Glomerular visceral epithelial cell (primary cell): ENCODE data around the gene HHATL.

Experiments
- DNase-seq: peaks from one replicate; pipeline ENCODE4 v3.0.0-alpha.2; 2016; ENCODE audit errors: extremely low spot score

Gene HHATL

DNA sequence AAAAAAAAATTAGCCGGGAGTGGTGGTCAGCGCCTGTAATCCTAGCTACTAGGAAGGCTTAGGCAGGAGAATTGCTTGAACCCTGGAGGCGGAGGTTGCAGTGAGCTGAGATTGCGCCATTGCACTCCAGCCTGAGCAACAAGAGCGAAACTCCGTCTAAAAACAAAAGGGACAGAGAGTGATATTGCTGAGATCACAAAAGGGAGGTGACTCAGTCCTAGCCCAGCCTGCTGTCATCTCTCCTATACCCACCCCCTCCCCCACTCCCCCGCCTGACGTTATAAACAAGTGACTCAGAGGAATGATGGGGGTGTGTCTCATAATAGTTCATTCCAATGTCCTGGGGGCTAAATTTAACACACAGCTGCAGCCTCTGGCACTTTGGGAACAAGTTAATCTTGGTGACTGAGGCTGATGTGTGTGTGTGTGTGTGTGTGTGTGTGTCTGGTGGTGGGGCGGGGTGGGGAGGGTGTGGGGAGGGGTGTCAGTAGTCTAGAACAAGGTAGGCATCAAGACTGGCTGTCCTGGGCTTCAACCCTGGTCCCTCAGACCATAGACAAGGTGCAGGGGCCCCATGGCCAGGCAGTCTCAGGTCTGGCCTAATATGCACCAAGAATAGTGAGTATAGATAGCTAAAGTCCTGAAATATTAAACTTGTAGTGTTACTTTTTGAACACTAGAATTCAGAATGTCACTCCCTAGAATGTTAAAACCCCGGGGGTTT lies 18.6 kb downstream of the HHATL start:
- DNase-seq, result peak; percentile 80

DNA sequence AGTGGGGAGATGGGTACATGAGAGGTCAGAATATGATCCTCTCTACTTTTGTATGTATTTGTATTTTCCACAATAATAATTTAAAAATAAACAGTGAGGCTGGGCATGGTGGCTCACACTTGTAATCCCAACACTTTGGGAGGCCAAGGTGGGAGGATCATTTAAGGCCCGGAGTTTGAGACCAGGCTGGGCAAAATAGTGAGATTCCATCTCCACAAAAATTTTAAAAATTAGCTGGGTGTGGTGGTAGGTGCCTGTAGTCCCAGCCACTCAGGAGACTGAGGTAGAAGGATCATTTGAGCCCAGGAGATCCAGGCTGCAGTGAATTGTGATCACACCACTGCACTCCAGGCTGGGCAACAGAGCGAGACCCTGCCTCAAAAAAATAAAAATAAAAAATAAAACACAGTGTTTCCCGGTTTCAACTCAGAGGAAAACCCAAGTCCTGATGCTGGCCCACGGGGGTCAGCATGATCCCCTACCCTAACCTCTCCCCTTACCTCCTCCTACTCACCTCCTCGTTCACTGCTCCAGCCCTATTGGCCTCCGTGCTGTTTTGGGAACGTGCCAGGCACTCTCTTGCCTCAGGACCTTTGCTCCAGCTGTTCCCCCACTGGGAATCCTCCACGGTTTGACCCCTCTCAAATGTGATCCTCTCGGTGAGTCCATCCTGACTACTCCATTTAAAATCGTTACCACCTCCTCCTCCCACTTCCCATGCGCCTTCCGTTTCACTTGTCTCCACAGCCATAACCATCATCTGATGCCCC lies 20.1 kb downstream of the HHATL start:
- DNase-seq, result no peak

DNA sequence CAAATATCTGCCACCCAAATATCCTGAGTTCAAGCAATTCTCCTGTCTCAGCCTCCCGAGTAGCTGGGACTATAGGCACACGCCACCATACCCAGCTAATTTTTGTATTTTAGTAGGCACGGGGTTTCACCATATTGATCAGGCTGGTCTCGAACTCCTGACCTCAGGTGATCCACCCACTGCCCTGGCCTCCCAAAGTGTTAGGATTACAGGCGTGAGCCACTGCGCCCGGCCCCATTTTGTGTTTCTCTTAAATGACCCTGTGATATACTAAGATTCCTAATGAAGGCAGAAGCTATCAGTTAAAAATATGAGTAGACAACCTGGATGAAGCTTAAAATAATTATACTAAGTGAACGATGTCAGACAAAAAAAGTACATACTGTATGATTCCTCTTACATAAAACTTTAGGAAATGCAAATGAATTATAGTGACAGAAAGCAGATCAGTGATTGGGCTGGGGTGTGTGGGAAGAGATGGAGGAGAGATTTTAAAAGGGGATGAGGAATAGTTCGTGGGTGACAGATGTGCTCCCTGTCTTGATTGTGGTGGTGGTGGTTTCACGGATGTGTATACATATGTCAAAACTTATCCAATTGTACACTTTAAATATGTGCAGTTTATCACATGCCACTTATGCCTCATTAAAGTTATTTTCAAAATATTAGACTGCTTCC lies 21.1 kb downstream of the HHATL start:
- DNase-seq, result no peak

DNA sequence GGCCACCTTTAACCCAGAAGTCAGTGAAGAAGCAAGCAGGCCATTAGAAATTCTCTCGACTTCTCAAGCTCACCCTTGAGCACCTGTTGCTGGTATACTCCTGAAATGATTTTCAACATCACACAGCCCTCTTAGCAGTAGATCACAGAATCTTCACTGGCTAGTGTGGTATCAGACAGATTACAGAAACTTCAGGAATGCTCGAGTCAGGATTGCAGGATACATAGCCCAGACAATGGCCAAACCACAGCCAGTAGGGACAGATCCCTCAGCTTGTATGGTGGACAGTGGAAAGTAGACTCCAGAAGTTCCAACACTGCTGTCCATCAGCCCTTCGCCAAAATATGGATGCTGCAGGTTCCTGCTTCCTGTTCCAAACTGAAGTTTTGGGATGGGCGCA lies 21.8 kb downstream of the HHATL start:
- DNase-seq, result no peak

DNA sequence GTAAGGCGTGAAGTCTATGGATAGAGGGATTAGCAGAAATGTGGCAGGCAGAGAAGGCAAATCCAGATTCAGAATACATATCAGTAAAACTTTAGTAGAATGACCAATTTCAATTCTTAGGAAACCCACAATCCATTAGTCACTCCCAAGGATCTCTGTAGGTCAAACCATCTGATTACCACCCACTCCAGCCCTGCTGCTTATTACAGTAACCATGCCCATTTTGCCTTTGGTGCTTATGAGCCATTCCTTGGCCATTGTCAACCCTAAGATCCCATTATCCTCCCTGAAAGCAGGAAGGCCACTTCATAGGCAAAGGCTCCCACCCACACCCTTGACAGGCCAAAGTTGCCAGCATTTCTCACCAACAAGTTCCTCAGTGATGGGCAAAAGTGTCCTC lies 22.3 kb downstream of the HHATL start:
- no peak for DNase-seq

DNA sequence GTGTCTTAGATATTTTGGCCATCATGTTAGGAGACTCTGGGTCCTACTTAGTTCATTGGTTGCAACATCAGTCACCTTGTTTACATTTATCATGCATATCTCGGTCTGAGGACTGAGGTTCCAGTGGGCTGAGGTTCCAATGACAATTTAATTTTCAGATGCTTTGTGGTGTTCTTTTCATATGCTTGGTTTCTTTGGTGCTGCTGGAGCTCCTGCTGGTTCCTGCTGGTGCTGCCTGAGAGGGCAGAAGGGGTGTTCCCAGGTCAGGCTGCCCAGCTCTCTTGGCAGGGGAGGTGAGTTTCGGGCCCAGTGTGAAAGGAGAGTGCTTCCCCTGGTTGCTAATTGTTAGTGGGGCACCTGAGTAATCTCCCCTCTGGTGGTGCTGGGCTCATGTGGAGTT lies 24.2 kb downstream of the HHATL start:
- DNase-seq, result no peak

DNA sequence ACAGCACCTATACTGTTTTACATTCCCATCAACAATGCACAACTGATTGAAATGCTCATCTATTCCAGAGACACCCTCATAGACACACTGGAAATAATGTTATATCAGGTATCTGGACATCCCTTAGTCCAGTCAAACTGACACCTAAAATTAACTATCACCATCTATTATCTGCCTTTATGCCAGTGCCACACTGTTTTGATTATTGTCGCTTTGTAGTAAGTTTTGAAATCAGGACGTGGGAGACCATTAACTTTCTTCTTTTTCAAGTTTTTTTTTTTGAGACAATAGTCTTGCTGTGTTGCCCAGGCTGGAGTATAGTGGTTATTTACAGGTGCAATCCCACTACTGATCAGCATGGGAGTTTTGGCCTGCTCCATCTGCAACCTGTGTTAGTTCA lies 26.7 kb downstream of the HHATL start:
- DNase-seq, result no peak

DNA sequence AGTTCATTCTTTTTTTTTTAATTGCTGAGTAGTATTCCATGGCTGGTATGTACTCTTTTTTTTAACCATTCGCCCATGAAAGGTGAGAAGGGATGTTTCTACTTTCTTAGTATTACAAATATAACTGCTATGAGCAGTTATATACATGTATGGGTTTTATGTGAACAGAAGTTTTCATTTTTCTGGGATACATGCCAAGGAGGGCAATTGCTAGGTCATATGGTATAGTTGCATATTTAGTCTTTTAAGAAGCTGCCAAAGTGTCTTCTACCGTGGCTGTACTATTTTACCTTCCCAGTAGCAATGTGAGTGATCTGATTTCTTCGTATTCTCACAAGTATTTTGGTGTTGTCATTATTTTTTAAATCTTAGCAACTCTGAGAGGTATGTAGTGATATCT lies 28.5 kb downstream of the HHATL start:
- DNase-seq, result no peak

DNA sequence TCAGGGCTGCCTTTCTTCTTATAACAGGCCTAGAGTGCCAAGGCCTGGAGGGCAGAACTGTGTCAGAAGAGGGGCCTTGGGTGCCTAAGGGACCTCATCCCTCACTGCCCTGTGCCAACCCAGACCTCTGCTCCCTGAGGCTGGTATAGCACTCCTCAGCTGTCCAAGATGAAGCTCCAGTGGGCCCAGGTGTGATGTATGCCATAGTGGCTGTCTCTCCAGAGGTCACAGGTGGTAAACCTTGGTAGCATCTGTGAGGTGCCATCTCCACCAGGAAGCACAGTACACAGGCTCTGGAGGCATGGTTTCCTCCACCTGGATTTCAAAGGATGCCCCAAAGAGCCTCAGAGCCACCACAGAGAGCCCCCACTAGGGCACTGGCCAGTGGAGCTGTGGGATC lies 29.5 kb downstream of the HHATL start:
- DNase-seq, result no peak

DNA sequence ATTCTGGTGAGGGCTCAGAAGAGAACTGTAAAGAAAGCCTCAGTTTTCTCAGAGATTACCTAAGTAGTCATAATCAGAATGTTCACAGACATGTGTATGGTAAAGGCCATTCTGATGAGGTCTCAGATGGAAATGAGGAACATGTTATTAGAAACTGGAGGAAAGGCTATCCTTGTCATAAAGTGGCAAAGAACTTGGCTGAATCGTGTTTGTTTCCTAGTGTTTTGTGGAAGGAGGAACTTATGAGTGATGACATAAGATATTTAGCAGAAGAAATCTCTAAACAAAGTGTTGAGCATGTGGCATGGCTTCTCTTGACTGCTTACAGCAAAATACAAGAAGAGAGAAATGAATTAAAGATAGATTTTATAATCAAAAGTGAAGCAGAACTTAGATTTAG lies 30.1 kb downstream of the HHATL start:
- no peak for DNase-seq

DNA sequence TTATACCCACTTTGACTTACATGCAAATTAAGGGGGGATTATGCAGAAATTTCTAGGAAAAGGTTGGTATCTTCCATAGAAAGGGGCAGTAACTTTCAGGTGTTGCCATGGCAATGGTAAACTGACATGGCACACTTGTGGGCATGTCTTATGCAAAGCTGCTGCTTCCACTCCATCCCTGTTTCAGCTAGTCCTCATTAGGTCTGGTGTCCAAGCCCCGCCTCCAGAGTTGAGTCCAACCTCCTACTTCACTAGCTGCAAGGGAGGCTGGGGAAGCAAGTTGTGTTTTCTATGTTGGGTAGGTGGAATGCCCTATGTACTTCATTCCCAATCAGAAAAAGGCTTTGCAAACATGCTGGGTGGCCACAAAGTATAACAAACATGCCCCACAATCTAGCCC lies 31.9 kb downstream of the HHATL start:
- DNase-seq, result no peak

DNA sequence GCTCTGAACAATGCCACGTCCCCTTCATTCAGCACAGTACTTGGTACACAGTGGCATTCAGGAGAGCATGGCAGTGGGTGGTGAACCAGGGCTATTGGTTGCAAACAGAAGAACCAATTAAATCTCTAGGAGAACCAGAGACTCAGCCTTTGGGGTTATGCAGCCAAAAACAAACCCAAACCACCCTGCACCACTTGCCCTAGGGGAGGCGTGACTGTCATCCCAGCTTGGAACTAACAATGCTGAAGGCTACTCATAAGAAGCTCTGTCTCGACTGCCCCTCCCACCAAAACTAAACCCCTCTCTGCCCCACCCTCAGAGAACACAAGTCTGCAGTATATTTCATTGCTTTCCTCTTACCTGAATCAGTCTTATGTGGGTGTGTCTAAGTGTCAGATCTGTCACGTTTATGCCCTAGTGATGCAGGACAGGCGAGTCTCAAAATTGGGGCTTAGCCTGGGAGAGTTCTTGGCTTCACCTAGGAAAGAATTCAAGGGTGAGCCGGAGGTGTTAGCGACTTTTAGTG lies 32.5 kb downstream of the HHATL start:
- no peak for DNase-seq

DNA sequence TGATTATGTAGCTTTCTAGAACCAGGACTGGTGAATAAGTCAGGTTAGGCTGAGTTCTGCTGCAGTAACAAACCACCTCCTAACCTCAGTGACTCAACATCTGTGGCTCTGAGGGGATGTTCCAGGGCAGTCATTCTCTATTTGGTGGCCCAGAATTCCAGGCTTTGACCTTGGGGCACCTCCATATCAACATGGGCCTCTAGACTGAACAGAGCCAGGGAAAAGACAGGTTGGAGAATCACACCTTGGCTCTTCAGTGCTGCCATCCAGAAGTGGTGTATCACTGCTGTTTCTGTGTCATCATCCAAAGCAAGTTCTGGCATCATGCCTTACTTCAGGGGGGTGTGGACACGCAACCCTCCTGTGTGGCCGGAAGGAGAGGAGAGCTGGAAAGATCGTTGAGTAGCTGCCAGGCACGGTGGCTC lies 33.8 kb downstream of the HHATL start:
- DNase-seq, result no peak

DNA sequence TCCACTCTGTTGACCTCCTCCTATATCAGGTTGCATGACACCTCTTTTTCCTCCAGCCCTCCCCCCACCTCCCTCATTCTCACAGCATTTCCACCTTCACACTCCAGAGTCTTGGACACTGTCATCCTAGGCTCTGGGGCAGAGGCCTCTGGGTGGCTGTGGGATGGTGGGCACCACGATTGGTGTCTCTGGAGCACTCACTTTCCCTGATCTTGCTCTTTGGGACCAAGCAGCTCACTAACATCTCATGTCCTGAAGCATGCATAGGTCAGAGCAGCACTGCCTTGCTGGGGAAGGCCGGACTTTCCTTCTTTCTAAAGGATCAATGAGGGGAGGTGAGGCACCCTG lies 34.2 kb downstream of the HHATL start:
- DNase-seq, result no peak

DNA sequence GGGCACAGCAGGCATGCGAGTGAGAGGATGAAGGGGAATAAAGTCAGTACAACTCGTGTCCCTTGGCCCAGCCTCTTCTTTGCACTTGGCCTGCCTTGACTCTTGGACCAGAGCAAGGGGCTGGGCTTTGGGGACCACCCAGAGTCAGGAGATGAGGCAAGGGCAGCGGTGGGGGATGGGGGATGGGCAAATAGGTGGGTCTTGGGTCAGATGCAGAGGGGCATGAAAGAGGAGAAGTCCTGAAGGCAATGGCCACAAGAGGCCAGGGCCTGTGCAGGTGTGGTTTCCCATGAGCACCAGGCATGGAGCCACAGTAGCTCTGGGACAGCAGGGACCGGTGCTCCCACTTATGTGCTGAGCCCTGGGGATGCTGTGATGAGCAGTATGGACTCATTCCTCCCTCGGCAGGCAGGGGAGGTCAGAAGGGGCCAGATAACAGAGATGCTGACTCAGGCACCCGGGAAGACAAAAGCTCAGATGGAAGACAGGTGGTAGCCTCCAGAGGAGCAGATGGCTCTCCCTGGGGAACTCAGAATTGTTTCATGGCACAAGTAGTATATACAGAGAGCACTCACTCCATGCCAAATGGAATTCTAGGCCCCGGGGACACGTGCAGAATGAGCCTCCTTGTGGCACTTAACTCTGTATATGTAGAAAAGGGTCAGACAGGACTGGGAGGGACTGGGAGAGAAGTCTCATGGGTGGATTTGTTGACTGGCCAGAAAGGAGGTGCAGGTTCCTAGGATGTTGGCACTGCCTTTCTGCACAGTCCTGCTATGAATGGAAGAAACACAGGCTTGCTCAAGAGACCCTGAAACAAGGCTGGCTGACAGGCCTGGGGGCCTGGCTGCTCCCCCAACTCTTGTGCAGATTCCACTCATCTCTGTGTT lies 34.8 kb downstream of the HHATL start:
- no peak for DNase-seq

DNA sequence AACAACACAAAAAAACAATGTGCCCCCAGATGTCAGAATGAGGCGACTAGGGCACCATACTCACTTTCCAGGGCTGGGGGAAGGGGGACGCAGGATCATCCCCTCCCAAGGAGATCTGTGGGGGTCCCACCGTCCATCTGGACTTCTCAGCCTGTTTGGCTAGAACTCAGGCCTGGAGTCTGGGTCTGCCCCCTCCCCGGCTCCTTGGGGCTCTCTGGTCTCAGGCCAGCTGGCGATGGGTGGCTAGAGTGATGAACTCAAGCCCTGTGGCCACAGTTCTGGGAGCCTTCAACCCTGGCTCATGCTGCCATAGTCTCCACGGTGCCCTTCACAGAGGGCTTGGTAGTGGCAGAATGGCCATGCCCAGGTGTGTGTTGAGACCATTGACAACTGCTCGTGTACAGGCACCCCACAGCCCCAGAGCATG lies 35.5 kb downstream of the HHATL start:
- DNase-seq, result no peak

DNA sequence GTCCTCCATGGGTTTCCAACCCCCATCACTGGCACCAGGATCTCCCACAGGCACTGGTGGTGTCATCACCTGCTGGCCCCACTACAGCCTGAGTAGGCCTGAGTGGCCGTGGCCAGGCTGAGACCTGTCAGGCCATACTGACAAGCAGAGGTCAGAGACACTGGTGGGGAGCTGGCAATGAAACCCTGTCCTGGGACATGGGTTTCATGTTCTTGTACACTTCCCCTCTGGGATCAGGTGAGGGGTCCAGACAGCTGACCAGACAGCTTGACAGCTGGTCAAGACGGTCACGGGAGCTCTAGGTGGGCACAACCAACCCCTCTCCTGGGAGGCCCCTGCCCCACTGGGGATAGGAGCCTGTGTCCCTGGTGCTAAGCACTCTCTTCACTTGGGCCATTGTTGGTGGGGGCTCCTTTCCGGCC lies 36.0 kb downstream of the HHATL start:
- no peak for DNase-seq

DNA sequence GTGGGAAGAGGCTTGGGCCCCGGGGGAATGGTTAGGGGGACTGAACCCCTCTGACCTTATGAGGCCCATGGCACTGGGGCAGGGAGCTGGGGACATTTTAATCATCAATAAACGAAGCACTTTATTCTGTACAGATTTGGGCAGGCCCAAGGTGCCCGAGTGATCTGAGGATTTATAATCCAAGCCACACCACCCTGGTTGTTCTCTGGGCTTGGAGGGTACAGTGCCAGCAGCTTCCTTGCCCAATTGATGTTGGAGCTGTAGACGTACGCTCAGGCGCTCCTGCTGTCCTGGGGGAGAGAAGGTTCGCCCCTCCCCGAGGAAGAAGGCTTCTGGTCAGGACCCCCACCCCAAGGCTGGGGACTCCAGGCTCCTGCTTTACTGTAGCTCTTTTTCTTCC lies 36.6 kb downstream of the HHATL start:
- DNase-seq, result no peak

DNA sequence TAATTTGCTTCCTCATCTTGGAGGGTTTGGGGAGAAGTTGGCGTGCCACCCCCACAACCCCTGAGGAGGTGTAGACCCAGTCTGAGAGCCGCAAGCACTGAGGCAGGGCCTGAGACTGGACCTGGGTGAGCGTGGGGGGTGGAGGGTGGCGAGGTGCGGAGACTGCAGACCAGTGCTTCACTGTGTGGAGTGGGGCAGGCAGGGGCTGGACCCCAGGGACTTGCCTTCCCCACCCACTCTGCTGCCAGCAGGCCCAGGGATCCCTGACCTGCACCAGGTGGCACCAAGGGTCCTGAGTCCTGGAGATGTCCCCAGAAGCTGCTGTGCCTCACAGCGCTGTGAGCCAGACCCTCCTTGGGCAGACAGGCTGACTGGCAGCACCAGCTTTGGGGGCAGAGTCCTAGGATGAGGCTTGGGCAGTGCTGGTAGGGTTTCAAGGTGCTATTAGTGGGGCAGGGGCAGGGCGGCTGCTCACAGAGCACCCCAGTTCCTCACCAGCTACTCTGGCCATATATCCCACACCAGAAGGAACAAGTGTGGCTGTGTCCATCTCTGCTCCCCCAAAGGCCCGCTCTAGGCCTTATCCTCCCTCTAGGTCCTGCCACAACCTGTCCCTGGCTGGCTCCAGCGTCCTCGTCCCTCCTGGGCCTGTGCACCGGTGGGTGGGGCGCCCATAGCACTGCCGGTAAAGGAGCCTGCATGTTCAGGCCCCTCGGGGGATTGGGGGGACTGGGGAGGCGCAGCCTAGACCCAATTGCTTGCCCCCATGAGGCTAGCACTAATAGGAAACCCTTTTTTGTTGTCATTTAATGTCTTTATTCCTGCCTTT lies 37.3 kb downstream of the HHATL start:
- no peak for DNase-seq

DNA sequence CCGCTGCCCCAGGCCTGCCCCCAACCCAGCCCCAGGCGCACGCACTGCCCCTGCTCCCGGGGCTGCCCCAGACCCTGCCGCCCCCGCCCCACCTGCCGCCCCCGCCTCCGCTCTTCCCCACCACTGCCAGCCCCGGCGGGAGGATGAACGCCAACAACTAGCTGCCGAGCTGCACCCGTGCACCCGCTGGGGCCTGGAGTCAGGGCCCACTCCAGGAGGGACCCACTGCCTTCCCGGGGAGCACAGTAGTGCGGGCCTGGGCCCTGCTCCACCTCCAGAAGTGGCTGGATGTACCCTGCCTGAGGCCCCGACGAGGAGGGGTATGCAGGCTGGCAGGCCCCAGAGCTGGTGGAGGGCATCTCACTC lies 38.2 kb downstream of the HHATL start:
- no peak for DNase-seq
